GM21619 (cell line): Measurements from ENCODE around the gene PER1.

Source experiments
- ATAC-seq: cut with Tn5 transposase; IDR thresholded peaks from one replicate; pipeline ENCODE4 v1.9.1; 2021; ENCODE audit not compliant: unreplicated experiment

Gene PER1

DNA sequence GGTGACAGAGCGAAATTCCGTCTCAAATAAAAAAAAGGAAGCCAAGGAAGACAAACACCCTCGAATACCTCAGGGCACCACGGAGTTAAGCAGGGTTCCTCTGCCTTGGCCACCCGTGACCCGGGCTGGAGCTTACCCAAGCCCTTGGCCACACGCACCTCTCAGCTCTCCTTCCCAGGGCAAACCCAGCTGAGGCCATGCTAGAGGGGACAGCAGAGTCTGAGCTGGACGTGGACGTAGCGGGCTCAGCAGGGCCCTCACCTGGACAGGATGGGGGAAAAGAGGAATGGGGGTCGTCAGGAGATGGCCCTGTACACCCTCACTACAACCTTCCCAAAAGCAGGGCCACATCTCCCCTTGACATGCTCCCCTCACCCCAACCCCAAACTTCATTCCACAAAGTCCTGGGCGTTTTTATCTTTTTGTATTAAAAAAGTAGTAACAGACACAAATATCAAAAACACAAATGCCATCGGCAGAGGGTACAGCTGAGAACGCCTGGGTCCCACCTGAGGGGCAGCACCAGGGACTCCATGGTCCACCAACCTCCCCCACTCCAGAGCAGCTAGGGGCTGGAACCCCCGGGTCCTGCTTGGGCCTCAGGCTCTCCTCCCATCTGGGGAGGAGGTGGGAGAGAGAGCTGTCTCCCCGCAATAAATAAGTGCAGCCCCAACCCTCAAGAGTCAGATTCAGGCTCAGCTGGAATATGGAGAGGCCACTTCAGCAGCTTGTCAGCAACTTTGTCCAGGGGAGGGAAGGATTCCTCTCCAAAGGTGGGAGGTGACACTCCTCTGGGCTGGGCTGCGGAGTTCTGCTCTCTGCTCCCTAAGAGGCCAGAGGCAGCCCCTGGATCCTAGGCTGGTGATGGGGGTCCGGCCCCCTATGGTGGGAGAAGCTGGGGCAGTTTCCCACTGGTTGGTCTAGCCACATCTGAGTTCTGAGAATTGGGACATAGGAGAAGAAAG lies 11.9 kb downstream of the PER1 start:
- ATAC-seq: no peak

DNA sequence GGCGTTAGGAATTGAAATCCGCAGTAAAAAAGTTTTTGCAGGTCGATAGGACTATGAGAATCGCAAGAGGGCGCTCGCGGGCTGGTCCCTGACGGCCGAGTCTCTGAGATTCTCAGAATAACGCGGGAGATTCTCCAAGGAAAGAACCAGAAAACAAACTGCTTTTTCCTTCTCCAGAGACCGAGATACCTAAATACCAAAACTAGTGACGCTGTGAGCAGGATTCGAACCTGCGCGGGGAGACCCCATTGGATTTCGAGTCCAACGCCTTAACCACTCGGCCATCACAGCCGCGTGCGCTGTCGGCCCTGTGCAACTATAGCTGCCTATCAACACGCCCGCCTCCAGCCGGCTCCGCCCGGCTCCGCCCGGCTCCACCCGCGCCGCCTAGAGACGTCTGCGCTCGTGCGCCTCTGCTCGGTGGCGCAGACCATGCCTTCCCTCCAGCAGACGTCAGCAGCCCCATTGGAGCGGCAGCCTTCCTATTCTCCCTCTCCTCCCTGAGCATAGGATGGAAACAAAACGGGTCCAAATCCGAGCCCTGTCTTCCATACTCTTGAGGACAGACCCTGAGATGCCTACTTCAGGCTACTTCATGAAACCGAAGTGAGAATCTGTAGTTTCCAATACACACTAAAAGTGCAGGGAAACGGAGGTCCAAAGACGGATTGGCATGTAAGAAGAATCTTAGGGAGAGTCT lies 13.4 kb downstream of the PER1 start:
- peak; percentile 75 for ATAC-seq

DNA sequence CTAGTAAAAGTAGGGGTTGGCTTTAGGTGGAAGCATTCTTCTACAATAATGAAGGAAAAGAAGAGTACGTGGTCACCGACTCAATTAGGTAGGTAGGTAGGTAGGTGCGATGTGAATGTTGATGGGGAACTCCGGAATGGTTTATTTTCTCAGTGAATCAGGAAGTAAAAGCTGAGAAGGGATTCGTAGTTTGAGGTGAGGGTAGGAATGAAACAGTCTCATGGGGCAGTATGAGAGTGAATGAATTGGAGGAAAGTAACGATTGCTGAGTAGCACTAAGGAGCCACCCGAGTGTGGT lies 13.9 kb downstream of the PER1 start:
- no peak for ATAC-seq

DNA sequence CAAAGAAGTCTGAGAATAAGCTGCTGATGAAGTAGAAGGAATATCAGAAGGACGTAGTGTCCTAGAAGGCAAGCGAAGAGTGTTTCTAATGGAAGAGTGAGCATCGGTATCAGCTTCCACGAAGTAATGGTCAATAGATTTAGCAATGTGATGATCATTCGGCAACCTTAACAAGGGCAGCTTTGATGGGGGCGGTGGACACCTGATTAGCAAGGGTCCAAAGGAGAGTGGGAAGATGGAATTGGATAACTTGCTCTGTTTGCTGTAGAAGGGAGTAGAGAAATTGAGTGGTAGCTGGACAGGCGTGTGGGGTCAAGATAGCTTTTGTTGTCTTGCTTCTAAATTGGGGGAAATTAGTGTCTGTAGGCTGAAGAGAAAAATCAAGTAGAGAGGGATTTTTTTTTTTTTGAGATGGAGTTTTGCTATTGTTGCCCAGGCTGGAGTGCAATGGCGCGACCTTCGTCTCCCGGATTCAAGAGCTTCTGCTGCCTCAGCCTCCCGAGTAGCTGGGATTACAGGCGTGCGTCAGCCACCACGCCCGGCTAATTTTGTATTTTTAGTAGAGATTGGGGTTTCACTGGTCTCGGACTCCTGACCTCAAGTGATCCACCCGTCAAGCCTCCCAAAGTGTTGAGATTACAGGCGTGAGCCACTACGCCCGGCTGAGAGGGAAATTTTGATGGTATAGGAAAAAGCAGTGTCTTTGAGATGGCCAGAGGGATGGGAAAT lies 14.4 kb downstream of the PER1 start:
- ATAC-seq: no peak

DNA sequence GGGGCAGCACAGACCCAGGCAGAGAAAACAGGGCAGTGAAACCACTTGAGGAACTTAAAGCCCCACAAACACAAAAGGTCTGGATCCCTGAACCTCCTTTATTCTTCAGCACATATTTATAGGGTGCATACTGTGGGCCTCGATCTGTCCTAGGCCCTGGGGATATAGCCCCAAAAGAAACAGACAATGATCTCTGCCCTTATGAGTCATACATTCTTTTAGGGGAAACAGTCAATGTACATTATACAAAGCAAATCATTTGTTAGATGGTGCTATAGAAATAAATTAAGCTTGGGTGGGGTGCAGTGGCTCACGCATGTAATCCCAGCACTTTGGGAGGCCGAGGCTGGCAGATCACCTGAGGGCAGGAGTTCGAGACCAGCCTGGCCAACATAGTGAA lies 18.3 kb downstream of the PER1 start:
- no peak for ATAC-seq

DNA sequence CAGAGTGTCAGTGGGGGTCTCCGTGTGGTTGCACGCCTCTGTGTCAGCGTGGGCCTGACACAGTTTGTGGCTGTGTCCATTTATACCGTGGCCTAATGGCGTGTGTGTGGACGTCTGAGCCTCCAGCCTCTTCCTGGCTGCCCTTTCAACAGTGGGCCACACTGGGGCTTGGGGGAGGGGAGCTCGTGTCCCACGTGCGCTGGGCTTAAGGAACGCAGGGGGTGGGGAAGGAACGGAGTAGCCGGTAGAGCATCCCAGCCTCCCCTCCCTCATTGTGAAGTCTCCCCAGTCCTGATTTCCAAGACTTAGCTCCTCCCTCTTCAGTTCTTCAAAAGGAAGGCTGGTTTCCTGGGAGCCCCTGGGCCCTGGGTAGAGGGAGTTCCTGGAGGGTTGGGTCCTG lies 18.8 kb downstream of the PER1 start:
- ATAC-seq: no peak

DNA sequence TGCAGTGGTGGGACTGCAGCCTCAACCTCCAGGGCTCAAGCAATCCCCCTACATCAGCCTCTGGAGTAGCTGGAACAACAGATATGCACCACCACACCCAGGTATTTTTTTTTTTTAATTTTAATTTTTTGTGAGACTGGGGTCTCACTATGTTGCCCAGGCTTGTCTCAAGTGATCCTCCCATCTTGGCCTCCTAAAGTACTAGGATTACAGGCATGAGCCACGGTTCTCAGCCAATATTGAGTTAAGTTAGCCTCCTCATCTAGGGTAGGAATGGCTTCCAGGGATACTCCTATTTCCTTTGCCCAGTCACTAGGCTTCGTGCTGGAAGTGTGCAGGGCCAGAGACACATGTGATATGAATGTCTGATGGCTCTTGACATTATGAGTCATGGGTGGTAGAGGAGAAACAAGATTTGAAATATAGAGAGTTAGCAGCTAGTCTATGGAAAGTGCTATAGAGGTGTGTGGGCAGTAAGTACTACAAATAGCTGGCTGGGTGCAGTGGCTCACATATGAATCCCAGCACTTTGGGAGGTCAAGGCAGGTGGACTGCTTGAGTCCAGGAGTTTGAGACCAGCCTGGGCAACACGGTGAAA lies 20.3 kb downstream of the PER1 start:
- no peak for ATAC-seq

DNA sequence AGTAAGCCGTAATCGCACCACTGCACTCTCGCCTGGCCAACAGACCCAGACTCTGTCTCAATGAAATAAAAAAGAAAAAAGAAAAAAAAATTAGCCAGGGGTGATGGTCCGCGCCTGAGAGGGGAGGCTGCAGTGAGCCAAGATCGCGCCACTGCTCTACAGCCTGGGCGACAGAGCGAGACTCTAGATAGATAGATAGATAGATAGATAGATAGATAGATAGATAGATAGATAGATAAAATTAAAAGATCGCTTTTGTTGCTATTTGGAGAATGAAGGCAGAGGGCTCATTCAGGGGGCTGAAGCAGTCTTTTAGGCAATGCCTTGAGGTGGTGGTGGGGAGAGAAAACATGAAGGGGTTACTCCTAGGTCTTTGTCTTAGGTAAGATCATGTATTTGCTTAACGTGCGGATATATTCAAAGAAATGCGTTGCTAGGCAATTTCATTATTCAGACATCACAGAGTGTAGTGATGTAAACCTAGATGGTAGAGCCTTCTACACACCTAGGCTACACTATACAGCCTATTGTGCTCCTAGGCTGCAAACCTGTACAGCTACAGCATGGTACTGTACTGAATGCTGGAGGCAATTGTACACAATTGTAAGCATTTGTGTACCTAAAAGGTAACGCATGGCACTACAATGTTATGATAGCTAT lies 23.9 kb downstream of the PER1 start:
- no peak for ATAC-seq

DNA sequence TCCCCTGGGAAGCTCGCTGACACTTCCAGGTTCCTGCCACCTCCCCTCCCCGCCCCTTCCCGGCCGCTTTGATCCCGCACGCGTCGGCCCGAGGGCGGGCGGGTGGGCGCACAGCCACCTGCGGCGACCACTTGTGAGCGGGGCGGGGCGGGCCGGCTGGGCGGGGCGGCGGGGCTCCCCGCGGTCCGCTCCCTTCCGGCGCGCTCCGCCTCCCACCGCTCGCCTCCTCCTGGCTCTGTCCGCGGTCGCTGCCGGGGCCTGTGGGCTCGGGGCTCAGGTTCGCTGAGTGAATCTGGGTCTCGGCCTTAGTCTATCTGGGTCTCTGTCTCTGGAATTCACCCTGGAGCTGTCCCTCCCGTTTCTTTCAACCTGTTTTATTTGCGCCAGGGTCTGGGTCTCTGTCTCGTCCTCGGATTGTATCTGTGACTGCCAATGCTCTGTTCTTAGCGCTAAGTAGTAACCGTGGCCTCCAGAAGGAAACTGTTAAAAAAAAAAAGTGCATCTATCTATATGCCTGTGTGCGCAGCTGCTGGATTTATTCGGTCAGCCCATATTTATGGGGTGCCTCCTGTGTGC lies 25.6 kb downstream of the PER1 start:
- ATAC-seq: no peak

DNA sequence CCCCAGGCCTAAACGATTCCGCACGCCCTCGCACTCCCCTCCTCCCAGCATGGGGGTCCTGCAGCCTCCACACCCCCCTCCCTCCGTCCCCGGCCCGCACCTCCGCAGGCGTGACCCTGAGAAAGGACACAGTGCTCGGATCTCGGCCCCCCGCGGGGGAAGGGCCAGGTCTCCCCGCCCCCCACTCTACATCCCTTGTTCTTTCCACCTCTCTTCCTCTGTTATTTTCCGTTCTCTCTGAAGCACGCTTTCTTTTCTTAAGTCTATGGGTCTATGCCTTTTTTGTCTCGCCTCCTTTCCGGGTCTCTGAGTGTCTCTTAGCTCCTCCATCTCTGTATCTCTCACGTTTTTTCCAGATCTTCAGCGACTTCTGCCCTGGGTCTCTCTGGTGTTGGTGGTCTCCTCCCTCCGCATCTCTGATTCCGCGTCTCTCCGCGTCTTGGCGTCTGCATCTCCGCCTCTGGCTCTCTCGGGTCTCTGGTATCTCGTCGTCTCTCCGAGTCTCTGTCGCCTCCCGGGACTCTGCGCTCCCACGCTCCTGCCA lies 26.2 kb downstream of the PER1 start:
- no peak for ATAC-seq

DNA sequence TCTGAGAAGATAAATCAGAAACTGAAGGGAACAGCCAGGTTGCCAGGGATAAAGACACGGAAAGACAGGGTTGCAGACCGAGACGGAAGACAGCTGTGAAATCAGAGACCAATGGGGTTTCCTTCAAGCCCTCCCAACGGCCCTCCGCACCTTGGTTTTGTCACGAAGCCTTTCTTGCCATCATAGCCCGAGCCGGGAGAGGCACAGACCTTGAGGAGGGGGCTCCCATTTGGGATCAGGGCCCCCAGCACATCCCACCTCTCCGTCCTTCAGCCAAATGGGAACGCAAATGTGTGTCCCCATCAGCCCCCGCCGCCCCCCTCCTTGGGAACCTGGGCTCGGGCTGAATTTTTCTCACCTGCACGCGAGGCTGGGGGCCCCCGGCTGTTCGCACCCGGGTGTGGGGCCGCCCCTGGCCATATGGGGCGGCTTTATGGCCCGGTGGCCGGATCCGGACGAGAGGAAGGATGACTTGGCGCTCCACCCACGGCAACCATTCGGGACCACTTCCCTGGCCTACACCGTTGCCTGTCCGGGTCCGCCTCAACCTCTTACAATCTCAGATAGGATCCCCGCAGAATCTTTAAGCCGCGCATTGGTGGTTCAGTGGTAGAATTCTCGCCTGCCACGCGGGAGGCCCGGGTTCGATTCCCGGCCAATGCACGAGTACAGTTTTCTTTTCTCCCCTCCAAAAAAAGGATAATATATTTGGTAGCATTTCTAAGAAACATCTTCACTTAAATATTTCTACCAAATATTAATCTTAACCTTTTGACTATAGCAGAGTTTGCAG lies 26.9 kb downstream of the PER1 start:
- ATAC-seq: no peak

DNA sequence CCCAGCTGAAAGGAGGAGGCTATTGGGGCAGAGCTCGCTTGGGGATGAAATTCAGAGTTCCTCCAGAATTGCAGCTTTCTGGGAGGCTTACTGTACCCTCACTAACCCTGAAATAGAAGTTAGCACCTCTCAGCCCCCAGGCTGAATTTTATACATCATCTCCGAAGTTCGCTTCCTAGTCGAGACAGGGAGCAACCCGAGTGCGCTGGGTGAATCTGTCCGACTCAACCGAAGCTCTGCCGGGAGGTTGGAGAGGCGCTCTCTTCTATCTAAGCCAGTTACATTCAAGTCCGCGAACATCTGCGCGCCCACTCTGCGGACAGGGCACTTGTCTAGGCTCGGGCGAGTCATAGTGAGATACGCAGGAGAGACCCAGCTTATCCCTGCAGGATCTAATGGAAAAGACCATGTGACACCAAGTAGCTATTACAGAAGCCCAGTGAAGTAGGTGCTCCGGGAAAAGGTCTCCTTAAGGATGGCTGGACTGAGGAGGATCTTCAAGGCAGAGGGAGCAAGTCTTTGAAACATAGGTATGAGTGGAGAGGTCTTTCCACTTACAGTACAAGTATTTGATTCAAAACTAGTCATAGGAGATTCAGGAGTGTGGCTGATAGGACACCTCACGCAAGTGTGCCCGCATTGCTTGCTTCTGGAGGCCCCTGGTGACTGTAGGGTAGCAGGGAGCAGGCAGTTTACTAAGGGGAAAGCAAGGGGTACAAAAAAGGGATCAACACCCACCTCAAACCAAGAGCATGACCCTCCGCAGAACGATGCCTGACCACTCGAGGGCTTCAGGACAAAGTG lies 27.7 kb downstream of the PER1 start:
- ATAC-seq: no peak

DNA sequence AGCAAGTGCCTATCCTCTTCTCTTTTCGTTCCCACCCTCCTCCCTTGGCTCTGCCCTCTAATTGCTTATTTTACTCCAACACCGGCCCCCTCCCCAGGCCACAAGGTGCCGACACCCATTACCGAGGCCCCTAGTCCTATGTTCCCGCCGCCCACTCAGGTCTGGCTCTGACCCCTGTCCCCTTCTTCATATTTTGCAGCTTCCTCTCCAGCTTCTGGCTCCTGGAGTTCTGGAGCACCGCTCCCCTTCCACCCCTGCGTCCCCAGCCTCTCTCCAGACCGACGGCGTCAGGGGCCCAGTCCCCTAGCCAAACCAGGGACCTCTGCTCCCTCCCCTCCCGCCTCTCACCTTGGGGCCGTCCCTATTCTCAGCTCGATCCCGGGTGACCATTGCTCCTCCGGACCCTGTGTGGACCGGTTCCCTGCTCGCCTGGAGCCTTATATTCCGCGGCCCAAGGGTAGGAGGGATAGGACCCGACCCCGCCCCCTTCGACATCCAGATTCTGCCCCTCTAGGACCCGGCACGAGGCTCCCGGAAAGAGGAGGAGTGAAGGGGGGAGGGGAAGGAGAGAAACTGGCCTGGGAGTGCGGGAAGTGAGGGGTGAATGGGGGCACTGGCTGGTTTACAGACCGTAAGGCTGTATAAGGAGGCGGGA lies 28.4 kb downstream of the PER1 start, which contains the start of gene HES7:
Gene HES7, minus strand, starts transcription at position 412 of the 655 bp plus-strand sequence. Its CDS starts 22 bp downstream, at position 390.
- no peak for ATAC-seq

DNA sequence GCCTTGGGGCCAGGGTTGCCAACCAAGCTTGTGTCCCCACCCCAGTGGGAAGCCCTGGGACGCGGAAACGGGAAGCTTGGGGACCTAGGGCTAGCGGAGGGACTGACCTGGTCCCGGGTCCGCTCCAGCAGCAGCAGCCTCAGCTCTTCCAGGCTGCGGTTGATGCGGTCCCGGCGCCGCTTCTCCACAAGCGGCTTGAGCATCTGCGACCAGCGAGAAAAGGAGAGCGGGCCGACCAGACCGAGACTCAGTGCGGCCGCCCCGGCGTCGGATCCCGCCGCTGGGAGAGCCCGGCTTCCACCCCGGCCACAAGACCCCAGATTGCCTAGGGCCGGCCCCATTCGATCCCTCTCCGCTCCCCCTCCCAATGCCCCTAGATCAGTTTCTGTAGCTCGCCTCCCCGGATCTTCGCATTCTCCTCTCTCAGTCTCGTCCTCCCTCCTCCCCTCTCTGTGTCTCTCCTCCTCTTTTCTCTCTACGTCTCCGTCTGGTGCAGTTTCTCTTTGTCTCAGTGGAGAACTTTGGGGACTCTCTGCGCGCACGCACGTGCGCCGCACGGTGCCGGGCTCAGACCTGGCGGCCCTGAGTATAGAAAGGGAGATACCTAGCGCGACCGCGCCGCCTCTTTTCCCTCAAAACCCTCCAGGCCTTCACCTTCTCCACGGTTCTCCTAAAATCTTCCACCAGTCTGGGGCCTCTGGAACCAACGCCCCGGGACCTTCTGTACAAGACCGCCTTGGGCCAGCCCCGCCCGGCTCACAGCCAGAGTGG lies 29.1 kb downstream of the PER1 start:
- no peak for ATAC-seq

DNA sequence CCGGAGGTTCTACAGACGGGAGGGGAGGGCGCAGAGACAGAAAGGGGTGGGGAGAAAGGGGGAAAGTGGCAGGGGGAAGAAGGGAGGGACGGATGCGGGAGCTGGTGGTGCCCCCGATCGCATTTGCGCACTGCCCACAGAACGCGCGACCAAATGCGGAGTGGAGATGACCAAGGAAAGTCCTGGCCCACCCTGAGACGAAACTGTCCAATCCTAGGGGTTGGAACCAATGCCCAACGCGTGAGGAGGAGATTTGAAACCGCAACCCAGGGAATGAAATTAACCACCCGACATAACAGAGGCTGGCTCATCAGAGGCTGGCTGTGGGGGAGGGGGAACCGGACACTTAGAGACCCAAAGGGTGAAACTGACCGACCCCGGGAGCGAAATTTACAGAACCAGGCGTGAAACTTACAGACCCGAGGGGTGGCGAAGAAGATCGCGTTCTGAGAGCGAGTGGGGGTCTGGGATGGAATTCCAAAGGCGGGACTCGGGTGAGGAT lies 29.7 kb downstream of the PER1 start:
- ATAC-seq: no peak

DNA sequence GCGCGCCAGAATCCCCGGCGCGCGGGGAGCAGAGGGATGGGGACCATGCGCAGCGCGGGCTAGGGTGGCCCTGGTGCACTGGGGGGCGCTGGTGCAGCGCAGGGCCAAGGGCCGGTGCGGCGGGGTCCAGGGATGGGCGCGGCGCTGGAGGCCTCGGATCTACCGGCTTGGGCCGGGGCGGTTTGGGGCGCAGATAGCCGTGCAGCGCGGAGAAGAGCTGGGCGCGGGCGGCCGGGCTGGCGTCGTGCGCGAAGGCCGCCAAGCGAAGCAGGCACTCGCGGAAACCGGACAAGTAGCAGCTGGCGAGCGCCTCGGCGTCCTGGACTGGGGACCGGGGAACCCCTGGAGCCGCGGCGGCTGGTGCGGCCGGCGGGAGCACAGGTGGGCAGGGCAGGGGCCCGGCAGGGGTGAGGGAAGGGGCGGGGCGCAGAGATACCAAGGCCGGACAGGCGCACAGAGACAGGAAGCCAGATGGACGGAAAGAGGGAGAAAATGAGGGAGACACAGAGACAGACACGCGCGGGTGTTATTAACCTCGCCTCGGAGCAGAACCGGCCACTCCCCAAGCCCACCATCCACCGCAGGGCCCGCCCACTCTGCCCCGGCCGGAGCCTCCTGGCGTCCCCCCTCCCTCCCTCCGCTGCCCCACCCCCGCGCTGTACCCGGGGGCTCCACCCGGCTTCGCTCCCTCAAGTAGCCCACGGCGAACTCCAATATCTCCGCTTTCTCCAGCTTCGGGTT lies 30.4 kb downstream of the PER1 start:
- peak; percentile 18 for ATAC-seq

DNA sequence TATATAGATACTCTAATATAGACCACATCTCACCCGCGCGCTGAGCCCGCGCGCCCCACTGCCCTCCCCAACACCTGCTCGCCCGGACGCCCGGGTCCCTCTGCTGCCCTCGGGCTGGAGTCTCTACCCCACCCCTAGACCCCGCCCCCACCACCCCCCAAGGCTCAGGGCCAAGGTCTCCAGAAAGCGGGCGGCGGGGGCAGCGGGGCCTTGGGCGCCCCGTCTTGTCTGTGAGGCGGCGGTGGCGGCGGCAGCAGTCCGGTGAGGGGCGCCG lies 30.9 kb downstream of the PER1 start:
- no peak for ATAC-seq
